Effector memory CD4-positive, alpha-beta T cell (primary cell): ENCODE results near the gene ERO1A.
A peak's percentile ranks its signal among the peaks of the same experiment; 100 is the strongest.
"Not testable (repeated sequence)": the region's sequence is repeated elsewhere in the genome, so short reads cannot be mapped to it uniquely, and the experiment has no call there.

Experiments
- DNase-seq, 3 donors: peaks; one replicate each; pipeline ENCODE4 v3.0.0-alpha.2; 2020
- H3K27ac ChIP-seq: 2 replicates; pipeline ENCODE4 v1.7.0; 2013; ENCODE audit warnings: mild to moderate bottlenecking, low read length, moderate library complexity; ENCODE audit not compliant: insufficient read depth, poor library complexity, severe bottlenecking
- H3K27me3 ChIP-seq: replicated peaks from 2 replicates; pipeline ENCODE4 v1.7.0; 2013; ENCODE audit warnings: mild to moderate bottlenecking, low read length; ENCODE audit not compliant: insufficient read depth, control insufficient read depth, poor library complexity, severe bottlenecking
- H3K36me3 ChIP-seq: 2 replicates; pipeline ENCODE4 v1.7.0; 2013; ENCODE audit warnings: mild to moderate bottlenecking, low read length, moderate library complexity; ENCODE audit not compliant: control insufficient read depth, insufficient read depth
- H3K4me1 ChIP-seq: 2 replicates; pipeline ENCODE4 v1.7.0; 2013; ENCODE audit warnings: low read length, mild to moderate bottlenecking; ENCODE audit not compliant: control insufficient read depth, insufficient read depth, poor library complexity, severe bottlenecking
- H3K4me3 ChIP-seq: 2 replicates; pipeline ENCODE4 v1.7.0; 2013; ENCODE audit warnings: low read length, low read depth, mild to moderate bottlenecking; ENCODE audit not compliant: insufficient read depth, poor library complexity, severe bottlenecking
- H3K9me3 ChIP-seq: 2 replicates; pipeline ENCODE4 v1.7.0; 2013; ENCODE audit warnings: mild to moderate bottlenecking, low read length, moderate library complexity; ENCODE audit not compliant: control insufficient read depth

The ERO1A gene

GRCh38 chr14:52727509-52727908, 32.2 kb upstream of the ERO1A start:
- not testable (repeated sequence) for H3K27ac ChIP-seq, H3K27me3 ChIP-seq
- H3K36me3 ChIP-seq = peaks cover 29% of the 10 kb centered on the region

DNA sequence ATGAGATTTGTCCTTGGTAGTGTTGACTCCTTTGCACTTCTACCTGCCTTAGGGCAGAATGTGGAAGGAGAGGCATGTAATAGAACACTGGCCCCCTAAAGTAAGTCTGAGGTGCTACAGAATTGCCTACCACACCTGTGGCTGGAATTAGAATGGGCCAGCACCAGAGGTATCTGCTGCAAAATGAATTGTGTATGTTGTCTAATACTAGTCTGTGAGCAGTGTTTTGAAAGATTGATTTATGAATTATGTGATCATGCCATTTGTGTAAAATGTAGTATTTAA, 28.9 kb upstream of the ERO1A start:
- no peaks in the 10 kb centered on the region for H3K9me3 ChIP-seq
- H3K27ac ChIP-seq = no peak overlapping the region
- peaks cover 49% of the 10 kb centered on the region for H3K36me3 ChIP-seq
- no peak for DNase-seq
- no peaks in the 10 kb centered on the region for H3K4me1 ChIP-seq
- H3K4me3 ChIP-seq = no peak overlapping the region
- no peaks in the 10 kb centered on the region for H3K27me3 ChIP-seq

More at GRCh38 chr14:52727509-52727908, 32.2 kb upstream of the ERO1A start:
- not testable (repeated sequence) for H3K9me3 ChIP-seq, DNase-seq, H3K4me1 ChIP-seq, H3K4me3 ChIP-seq

DNA sequence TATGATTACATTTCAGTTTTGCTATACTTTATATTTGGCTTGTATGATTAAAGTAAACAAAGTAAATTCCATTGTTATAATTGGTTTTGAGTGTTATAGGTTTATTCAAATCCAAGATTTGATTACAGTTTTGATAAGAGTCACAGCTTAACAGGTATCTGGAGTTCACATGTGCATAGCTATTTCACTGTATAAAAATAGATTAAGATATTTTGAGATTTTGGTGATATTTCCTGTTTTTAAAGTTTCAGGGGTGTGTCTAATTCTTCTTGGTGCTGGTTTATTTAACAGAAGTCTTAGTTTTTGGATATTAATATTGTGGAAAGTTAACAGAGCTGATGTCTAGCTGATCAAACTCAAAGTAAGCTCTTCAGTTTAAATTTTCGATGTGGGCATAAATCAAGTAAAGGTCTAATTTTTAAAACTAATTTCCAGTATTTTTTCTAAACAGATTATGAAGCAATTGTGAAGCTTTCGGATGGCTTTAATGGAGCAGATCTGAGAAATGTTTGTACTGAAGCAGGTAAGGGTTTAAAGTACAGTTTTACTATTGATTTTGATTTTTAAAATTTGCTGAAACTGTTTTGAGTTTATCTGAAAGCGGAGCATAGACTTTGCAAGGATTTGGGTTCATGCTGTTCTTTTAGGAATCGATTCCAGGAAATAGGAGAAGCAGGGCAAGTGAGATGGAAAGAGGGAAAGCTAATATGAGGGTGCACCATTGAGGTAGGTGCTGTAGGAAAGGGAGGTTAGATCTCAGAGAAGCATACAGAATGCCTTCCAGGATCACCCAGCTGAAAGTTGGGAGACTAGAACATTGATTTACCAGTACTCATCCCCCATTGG, 28.4 kb upstream of the ERO1A start:
- Histone ChIP-seq H3K4me1 (no peaks in the 10 kb centered on the region), H3K27ac (no peak overlapping the region), H3K27me3 (no peaks in the 10 kb centered on the region), H3K4me3 (no peak overlapping the region), H3K36me3 (peaks cover 54% of the 10 kb centered on the region), H3K9me3 (no peaks in the 10 kb centered on the region)
- no peak for DNase-seq

- Histone ChIP-seq H3K4me1 (no peaks in the 10 kb centered on the region), H3K4me3 (no peak overlapping the region), H3K9me3 (no peaks in the 10 kb centered on the region), H3K27me3 (no peaks in the 10 kb centered on the region), H3K27ac (no peak overlapping the region), H3K36me3 (peaks cover 67% of the 10 kb centered on the region)
- no peak for DNase-seq
These were observed 20.8 kb upstream of the ERO1A start for GRCh38 chr14:52716155-52716554.

- H3K9me3 ChIP-seq = no peaks in the 10 kb centered on the region
- no peaks in the 10 kb centered on the region for H3K4me1 ChIP-seq
- peaks cover 61% of the 10 kb centered on the region for H3K36me3 ChIP-seq
- no peak overlapping the region for H3K4me3 ChIP-seq
- H3K27me3 ChIP-seq = no peaks in the 10 kb centered on the region
- no peak for DNase-seq
- no peak overlapping the region for H3K27ac ChIP-seq
These were observed 16.3 kb upstream of the ERO1A start for GRCh38 chr14:52711666-52712065.

GRCh38 chr14:52706724-52707706, 11.7 kb upstream of the ERO1A start, which contains the start of gene PSMC6:
TSS of gene PSMC6 (plus strand) at chr14:52707200. CDS start at chr14:52707220, 20 bp downstream.
- peak within 1 kb of the TSS; percentile 95 for H3K4me3 ChIP-seq
- peak; percentile 89 to 92 (median 89) for DNase-seq
- no peaks in the 10 kb centered on the region for H3K9me3 ChIP-seq
- no peaks in the 10 kb centered on the region for H3K27me3 ChIP-seq
- H3K36me3 ChIP-seq = peaks cover 26% of the 10 kb centered on the region
- peaks cover 4% of the 10 kb centered on the region for H3K4me1 ChIP-seq
- peak within 1 kb of the TSS; percentile 87 for H3K27ac ChIP-seq

- Histone ChIP-seq H3K36me3 (peaks cover 20% of the 10 kb centered on the region), H3K4me1 (peaks cover 4% of the 10 kb centered on the region), H3K9me3 (no peaks in the 10 kb centered on the region), H3K27ac (peak overlapping the region; percentile 87), H3K27me3 (no peaks in the 10 kb centered on the region), H3K4me3 (peak overlapping the region; percentile 95)
- peak; percentile 12 to 28 (median 26) for DNase-seq
These were observed 10.9 kb upstream of the ERO1A start for GRCh38 chr14:52706286-52706685.

- Histone ChIP-seq H3K4me1 (peaks cover 4% of the 10 kb centered on the region), H3K4me3 (no peak overlapping the region), H3K36me3 (no peaks in the 10 kb centered on the region), H3K9me3 (no peaks in the 10 kb centered on the region), H3K27ac (no peak overlapping the region), H3K27me3 (no peaks in the 10 kb centered on the region)
- DNase-seq = no peak
These were observed 8.3 kb upstream of the ERO1A start for GRCh38 chr14:52703664-52704063.

- no peak overlapping the region for H3K27ac ChIP-seq
These were observed 7.9 kb upstream of the ERO1A start for GRCh38 chr14:52703225-52703624.

GRCh38 chr14:52701223-52701622, 5.9 kb upstream of the ERO1A start:
- Histone ChIP-seq H3K4me1 (peaks cover under 1% of the 10 kb centered on the region), H3K27me3 (no peaks in the 10 kb centered on the region), H3K4me3 (no peak overlapping the region), H3K27ac (no peak overlapping the region), H3K36me3 (no peaks in the 10 kb centered on the region), H3K9me3 (no peaks in the 10 kb centered on the region)
- DNase-seq = no peak

More at GRCh38 chr14:52703225-52703624, 7.9 kb upstream of the ERO1A start:
- H3K4me1 ChIP-seq = peaks cover 4% of the 10 kb centered on the region
- no peaks in the 10 kb centered on the region for H3K27me3 ChIP-seq
- no peaks in the 10 kb centered on the region for H3K36me3 ChIP-seq
- no peak for DNase-seq
- H3K4me3 ChIP-seq = no peak overlapping the region
- H3K9me3 ChIP-seq = no peaks in the 10 kb centered on the region
